PC-9 (cell line): ENCODE data around the gene PCDH9.

Experiments
- EZH2 ChIP-seq: fragments of 200-600 bp; sonication (generic); IDR thresholded peaks from 2 replicates; pipeline ENCODE4 v1.8.0; 2017; ENCODE audit warnings: antibody characterized with exemption, low read depth
- TF ChIP-seq, protein P1 (sequence below): fragments of 200-600 bp; sonication (generic); conservative IDR thresholded peaks from 2 replicates; pipeline ENCODE4 v1.6.1; 2017; ENCODE audit warnings: mixed run types, antibody characterized with exemption, mild to moderate bottlenecking, moderate library complexity

DNA sequence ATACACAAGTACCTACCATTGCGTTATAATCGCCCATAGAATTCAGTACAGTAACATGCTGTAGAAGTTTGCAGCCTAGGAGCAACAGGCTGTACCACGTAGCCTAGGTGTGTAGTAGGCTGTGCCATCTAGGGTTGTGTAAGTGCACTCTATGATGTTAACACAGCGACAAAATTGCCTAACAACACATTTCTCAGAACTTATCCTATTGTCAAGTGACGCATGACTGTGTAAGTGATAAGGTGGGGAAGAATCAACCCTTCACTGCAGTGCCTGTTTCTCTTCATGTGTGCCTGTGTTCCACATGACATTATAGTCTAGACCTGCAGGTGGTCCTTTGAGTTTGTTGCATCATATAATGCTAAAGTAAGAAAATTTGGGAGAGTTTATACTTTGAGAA lies 94.0 kb downstream of the PCDH9 start:
- TF ChIP-seq, protein P1, sequence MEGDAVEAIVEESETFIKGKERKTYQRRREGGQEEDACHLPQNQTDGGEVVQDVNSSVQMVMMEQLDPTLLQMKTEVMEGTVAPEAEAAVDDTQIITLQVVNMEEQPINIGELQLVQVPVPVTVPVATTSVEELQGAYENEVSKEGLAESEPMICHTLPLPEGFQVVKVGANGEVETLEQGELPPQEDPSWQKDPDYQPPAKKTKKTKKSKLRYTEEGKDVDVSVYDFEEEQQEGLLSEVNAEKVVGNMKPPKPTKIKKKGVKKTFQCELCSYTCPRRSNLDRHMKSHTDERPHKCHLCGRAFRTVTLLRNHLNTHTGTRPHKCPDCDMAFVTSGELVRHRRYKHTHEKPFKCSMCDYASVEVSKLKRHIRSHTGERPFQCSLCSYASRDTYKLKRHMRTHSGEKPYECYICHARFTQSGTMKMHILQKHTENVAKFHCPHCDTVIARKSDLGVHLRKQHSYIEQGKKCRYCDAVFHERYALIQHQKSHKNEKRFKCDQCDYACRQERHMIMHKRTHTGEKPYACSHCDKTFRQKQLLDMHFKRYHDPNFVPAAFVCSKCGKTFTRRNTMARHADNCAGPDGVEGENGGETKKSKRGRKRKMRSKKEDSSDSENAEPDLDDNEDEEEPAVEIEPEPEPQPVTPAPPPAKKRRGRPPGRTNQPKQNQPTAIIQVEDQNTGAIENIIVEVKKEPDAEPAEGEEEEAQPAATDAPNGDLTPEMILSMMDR = no peak
- TF ChIP-seq EZH2 = no peak
